ENCODE data around the gene NFIA. TPM values are rescaled to one million over a fixed set of nuclear protein-coding genes. Genes with fewer than 3 reads are reported as not detected.

NFIA gene
- total RNA-seq, 1 experiment from 2014 or later = 0.35 TPM

GRCh38 chr1:61097722-61098121 is 15.4 kb downstream of the NFIA start:
- Histone ChIP-seq H3K27me3 (ENCODE audit: insufficient read depth, low read length) (no peaks in the 10 kb centered on the region), H4K20me1 (ENCODE audit: control insufficient read depth, insufficient read depth, insufficient read length) (no peaks in the 10 kb centered on the region), H2BK12ac (ENCODE audit: insufficient read length, low read depth, low read length) (no peak overlapping the region), H2AK5ac (ENCODE audit: insufficient read length, low read length) (no peak overlapping the region), H3K79me2 (ENCODE audit: insufficient read depth, low read length) (no peaks in the 10 kb centered on the region), H3T11ph (ENCODE audit: low read length) (no peak overlapping the region), H3K9ac (ENCODE audit: extremely low read depth, insufficient read length, low read length) (no peak overlapping the region), H3K4me1 (ENCODE audit: insufficient read depth, low read length) (no peaks in the 10 kb centered on the region), H3K4me2 (ENCODE audit: insufficient read depth, insufficient read length, low read length) (no peak overlapping the region), H3K4ac (ENCODE audit: low read depth, low read length) (no peak overlapping the region), H2BK20ac (ENCODE audit: low read depth, low read length, poor library complexity, severe bottlenecking) (no peak overlapping the region), H4K5ac (ENCODE audit: insufficient read length, low read depth, low read length) (no peak overlapping the region), H4K8ac (replicated peaks; ENCODE audit: insufficient read length, low read depth, low read length) (no peak overlapping the region), H3K79me1 (ENCODE audit: insufficient read depth, low read depth, low read length, poor library complexity, severe bottlenecking) (no peaks in the 10 kb centered on the region), H2AFZ (ENCODE audit: low read length) (no peak overlapping the region), H3K23me2 (ENCODE audit: insufficient read length, low read depth, low read length, poor library complexity, severe bottlenecking) (no peaks in the 10 kb centered on the region), H3K27ac (ENCODE audit: insufficient read length, low read depth, low read length) (no peak overlapping the region), H3K23ac (ENCODE audit: insufficient read length, low read depth, low read length) (no peak overlapping the region), H2BK120ac (ENCODE audit: low read depth, low read length, poor library complexity, severe bottlenecking) (no peak overlapping the region), H3K14ac (ENCODE audit: insufficient read depth, low read length) (no peak overlapping the region), H3K9me3 (ENCODE audit: control insufficient read depth, low read depth, low read length) (no peaks in the 10 kb centered on the region), H4K91ac (ENCODE audit: insufficient read length, low read depth, low read length) (no peak overlapping the region), H3K56ac (ENCODE audit: insufficient read length, low read depth, low read length) (no peak overlapping the region), H2BK15ac (ENCODE audit: low read depth, low read length) (no peak overlapping the region), H2BK5ac (ENCODE audit: insufficient read length, low read length) (no peak overlapping the region), H3K18ac (ENCODE audit: insufficient read length, low read depth, low read length) (no peak overlapping the region)
- Mint-ChIP-seq H3K27ac (no peak overlapping the region), H3K4me3 (no peak overlapping the region), H3K9me3 (no peaks in the 10 kb centered on the region), H3K27me3 (ENCODE audit: low read depth) (no peaks in the 10 kb centered on the region), H3K36me3 (ENCODE audit: insufficient read depth in 1 of 3, low read depth in 3 of 3) (no peaks in the 10 kb centered on the region), H3K4me1 (no peaks in the 10 kb centered on the region)
- no CpG with 5 or more reads among the region's 1 CpG for WGBS (ENCODE audit: extremely low coverage, insufficient read length, low lambda C conversion rate)
- no peak for TF ChIP-seq CTCF (conservative IDR thresholded peaks at IDR 0.05)
- no peak for DNase-seq

All from H9 (cell line).